ENCODE data around the gene TK1.

The TK1 gene

DNA sequence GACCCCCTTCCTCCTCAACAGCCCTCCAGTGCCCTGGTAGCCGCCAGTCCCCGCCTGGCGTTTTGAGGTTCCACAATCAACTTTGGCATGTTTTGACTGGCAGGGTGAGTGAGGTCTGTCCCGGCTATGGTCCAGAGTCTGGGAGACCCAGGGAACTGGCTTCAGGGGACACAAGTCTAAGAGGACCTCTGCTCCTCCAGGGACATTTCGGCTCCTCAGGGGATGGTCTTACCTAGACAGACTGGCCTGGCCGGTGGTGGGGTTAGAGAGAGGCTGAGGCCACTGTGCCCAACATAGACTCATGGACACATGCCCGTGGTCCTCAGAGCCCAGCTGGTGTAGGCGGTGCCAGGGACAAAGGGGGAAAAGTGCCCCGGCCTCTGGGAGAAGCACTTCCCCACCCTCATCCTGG is 54.1 kb downstream of the TK1 start:
- no peak for DNase-seq

DNA sequence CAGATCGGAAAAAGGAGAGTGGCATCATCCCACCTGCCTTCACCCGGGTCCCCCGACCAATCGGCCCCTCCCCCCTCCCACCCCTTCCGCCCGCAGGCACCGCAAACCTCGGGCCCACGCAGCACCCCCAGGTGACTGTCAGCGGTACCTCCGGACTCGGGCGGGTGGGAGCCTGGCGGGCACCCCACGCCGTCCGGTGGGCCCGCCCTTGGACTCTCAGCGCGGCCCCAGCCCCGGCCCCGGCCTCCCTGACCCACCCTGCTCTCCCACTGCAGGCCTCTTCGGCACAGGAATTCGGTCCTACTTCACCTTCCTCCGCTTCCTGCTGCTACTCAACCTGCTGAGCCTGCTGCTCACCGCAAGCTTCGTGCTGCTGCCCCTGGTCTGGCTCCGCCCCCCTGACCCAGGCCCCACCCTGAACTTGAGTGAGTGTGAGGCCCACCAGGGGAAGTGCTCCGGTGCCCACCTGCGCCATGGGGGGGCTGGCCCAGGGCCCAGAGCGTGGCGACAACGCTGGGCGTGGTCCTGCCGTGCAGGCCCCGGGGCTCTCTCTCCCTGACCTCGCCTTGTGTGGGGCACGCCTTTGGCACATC is 54.7 kb downstream of the TK1 start:
- DNase-seq: peak; percentile 88

DNA sequence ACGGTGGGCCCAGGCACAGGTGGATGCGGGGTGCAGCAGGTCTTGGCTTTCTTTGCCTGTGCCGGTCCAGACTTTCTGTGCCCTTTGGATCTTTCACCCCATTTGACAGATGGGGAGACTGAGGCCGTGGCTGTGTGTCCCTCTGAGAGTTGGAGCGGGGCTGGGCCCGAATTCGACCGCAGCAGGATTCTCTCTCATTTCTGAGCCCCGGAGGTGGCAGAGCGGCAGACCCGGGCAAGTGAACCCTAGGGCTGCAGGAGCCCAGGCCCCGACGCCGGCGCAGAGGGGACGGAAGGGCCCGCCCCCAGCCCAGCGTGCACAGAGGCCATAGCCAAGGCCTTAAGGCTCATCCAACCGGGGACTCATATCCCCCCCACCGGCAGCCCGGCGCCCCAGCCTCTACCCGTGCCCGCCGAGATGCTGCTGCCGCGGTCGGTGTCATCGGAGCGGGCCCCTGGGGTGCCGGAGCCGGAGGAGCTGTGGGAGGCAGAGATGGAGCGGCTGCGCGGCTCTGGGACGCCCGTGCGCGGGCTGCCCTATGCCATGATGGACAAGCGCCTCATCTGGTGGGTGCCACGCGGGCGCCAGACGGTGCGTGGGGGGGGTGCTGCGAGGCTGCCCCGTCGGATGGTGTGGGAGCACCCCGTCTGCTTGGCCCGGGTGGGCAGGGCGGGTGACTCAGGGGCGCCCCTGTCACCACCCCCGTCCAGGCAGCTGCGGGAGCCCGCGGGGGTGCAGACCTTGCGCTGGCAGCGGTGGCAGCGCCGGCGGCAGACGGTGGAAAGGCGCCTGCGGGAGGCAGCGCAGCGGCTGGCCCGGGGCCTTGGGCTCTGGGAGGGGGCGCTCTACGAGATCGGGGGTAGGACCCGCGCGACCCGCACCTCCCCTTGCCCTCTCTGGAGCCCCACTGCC is 55.4 kb downstream of the TK1 start:
- no peak for DNase-seq

DNA sequence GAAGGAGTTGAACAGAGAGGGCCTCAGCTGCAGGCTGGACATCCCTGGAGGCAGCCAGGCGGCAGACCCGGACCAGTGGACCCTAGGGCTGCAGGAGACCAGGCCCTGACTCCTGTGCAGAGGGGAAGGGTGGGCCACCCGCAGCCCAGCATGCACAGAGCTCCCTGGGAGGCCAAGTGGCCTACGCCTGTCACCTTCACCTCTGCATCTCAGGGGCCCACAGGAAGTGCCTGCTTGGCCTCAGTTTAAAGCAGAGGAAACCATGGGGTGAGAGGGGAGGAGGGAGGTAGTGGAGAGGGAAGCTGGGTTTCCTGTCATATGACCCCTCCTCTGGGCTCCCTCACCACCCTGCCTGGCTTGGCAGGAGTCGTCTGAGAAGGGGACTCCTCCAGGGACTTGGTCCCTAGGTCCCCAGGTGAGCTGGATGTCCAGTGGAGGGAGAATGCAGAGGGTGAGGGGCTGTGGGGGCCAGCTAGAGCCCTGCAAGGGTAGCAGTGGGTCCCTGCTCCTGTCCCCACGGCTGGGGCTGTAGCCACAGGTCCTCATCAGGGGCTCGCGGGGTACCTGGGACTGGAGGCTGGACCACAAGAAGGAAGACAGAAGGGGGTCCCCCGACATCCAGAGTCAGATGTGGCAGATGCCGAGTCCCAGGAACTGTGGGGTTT is 56.3 kb downstream of the TK1 start, which contains the start of gene TMC8:
TMC8 (plus strand) TSS at position 335 of the 665 bp plus-strand sequence. CDS start 818 bp downstream, outside the sequence.
- DNase-seq: peak; percentile 84

DNA sequence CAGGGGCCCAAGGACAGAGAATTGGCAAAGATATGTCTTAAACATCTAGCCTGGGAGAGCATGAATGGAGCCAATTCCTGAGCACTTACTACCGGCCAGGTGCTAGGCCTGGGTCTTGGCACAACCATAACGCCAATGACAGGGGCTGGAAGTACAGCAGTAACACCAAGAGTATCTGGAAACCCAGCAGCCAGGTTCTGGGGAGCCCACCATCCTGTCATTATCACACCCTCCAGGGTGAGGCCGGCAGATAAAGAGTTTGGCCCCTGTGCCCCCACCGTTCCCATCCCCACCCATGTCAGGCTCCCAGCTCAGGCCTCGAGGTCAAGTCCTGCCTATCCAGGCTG is 56.8 kb downstream of the TK1 start:
- no peak for DNase-seq

DNA sequence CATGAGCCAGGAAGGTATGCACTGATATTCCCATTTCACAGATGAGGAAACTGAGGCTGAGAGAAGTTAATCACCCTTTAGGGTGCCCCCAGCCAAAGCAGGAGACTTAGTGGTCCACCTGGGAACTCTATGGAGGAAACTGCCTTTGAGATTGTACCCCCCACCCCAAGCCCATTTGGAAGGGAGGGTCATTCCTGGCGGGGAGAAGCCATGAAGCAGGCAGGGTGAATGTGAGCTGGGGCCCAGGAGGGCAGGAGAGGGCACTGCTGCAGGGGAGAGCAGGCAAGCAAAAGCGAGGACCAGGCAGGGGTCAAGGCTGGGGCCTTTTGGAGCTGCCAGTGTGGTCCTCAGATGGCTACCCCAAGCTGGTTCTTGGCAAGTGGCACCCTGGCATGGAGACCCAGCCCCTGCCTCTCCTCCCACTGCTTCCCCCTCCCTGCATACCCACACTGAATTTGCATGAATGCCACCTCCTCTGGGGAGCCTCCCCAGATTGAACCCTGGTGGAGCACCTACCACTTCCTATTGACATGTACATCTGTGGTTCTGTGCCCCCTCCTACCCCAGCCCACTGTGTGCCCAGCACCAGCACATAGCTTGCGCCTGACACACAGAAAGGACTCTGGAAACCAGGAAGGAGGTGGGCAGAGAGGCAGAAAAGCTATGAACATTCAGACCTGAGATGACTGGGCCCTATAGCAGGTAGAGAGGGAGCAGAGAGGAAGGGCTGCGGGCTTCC is 57.3 kb downstream of the TK1 start:
- DNase-seq: peak; percentile 61

DNA sequence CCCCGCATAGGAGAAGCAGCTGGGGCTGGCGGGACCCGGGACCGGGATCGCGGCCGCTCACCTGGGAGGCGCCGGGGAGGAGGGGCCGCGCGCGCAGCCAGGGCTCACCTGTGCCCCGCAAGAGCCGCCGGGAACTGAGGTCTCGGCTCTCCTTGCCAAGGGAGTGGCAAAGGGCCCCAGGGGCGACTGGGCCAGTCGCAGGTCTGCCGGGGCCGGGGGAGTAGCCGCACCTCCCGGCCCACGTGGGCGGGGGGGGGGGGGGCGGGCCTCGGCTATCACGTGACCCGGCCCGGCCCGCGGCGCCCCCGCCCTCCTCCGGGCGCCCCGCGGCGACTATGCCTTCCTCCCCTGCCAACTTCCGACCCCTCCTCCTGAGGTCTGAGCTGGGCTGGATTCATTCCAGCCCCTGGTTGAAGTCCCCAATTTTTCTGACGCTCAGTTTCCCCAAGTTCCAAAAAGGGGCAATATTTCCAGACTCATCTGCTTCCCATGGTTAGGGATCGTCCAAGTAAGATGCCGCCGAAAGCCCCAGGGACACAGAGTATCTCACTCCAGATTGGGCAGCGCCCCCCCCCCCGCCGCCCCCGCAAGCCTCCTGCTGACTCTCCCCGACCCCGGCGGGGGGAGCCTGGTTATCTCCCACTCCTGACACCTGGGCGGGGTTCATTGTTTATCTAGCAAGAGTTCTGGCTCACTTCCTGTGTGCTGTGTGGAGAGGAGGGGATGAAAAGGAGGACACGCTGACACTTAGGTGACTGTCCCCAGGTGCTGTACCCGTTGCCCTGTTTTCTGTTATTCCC is 58.1 kb downstream of the TK1 start, which contains the start of gene TMC6:
TMC6 (minus strand) TSS at position 205 of the 800 bp plus-strand sequence. CDS start 1,923 bp downstream, outside the sequence.
- peak; percentile 74 for DNase-seq

DNA sequence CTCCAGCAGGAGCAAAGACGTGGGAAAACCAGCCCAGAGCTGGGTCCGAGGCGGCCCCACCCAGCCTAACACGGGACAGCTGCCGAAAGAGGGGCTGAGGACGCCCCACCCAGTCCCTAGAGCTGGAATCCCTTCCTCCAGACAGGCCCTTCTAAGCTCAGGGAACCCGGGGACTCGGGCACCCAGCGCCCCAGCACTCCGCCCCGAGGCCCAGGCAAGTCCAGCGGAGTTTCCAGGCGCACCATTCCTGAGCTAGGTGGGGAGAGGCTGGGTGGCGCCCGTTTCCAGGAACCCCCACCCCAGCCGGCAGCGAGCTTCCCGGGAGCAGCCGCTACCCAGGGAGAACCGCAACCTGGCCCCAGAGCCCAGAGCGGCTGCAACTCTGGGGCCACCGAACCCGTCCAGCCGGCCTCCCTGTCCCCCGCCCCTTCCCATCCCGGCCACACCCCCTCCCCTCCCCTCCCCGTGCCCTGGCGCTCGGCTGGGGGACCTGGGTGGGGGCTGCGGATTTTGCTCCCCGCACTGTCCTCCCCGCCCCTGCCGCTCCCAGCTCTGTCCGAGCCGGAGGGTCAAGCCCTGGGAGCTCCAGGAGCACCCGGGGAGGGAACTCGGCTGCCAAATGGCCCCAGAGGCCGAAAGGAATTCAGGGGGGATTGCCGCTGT is 58.8 kb downstream of the TK1 start:
- no peak for DNase-seq

DNA sequence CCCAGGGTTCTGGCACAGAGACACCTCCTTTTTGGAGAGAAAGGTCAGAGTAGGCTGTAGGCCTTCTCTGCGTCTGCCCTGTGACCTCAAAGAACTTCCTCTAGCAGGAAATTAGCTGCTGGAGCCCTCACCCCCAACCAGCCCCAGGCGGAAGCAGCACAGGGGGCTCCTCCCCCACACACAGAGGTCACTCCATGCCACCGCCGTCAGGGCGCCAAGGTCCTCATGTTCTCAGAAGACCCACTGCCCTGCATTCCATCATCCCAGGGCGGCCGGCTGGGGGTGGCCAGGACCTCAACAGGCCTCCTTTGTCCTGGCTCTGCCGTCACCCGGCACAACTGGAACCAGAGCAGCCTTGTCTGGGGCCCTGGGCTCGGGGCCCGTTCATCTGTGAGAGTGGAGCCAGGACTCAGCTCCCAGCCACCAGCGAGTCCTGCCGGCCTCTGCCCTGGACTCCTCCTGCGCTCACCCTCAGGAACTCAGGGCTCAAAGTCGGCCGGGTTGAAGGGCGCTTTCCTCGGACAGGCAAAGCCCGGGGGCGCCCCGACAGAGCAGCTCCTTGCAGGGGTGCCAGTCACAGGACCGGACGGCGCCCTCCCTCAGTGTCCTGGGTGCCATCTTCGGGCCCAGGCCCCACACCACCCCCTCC is 59.5 kb downstream of the TK1 start:
- peak; percentile 72 for DNase-seq

DNA sequence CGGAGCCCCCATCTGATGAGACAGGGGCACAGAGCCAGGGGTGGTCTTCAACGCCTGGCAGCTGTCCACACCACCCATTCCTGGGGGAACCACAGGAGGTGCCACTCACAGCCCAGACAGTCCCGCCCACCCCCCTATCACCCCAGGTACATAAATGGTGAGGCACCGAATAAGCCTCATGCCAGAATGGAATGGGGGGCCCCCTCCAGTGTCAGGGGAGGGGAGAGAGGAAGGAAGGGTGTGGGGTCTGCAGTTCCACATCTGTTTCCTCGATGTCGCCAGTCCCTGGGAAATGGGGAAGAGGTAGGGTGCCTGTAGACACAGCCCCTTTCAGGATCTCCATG is 60.0 kb downstream of the TK1 start:
- DNase-seq: no peak

DNA sequence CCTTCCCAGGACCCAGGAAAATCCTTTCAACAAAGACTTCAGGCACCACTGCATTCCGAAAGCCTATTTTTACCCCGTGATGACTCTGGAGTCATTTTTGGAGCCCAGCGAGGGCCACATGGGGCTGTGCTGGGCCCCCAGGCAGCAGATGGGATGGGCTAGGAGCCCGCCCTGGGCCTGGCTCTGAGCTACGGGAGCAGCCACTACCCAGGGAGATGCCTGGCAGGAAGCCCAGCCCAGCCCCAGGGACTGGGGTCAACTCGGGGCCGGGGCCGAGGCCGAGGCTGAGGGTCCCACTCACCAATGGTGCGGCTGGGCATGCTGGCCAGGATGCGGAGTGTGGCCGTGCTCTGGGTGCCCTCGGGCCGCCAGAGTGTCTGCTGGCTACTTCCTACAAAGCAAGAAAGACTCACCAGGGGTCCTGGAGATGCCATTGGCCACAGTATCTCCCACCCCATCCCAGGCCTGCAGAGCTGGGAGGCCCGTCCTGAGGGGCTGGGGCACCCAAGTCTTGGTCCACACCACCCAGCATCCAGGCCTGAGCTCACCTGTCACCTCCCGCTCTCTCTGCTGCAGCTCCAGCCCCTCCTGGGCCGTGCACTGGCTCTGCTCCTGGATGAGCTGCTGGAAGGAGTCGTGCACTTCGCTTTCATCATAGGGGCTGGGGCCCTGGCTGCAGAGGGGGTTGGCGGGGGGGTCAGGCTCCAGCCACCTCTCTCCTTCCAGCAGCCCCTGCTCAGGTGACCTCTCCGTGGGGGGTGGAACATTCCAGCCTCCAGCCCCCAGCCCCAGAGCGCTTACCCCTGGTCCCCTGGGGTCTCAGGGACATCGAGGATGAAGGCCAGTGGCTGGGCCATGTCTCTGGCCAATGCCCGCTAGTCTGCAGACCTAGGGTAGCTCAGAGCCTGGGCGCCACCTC is 60.6 kb downstream of the TK1 start:
- no peak for DNase-seq

DNA sequence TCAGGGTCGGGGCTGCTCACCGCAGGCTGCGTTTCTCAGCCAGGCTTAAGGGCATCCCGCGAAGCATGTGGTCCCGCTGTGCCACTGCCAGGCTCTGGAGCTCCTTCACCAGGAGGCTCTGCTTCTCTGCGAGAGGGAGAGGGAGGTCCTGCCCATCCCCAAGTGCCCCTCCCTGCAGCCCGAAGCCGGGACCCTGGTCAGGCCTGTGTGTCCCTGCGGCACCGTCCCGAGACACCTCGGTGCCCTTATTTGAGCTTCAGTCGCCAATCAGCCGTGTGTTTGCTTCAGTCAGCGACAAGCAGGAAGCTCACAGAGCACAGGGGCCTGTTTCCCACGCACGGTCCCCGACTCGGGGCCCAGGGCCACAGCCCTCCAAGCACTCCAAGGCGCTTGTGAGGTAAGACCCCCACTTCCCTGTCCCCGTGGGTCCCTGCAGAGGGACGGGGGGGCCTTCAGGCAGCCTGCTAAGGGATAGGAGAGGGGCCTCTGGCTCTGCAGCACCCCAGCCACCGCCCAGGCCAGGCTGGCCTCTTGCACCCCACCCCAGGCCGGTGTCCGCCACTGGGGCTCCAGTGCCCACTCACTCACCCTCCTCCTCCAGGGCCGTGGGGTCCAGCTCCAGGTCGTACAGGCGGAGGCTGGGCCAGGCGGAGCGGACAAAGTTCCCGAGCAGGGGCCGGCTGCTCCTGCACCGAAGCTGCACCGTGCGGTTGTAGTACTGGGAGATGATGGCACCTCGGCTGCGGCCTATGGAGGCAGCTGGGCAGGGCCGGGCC is 61.5 kb downstream of the TK1 start:
- DNase-seq: no peak

DNA sequence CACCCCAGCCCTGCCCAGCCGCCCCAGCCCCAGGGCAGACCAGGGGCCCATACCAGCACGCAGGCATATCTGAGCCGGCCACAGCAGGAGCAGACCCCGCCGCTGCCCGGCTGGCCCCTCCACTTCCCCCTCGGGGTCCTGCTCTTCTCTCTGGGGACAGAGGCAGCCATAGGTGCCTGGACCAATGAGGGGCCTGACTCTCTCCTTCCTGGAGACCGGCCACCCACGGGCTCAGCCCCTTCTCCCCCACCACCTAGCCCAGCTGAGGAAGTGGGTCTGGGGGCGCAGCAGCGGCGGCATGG is 62.1 kb downstream of the TK1 start:
- DNase-seq: no peak

All from CD4-positive, alpha-beta T cell treated with Interleukin-15 for 1 hour (primary cell).